ENCODE results near the gene CD79B. TPM values are rescaled to one million over a fixed set of nuclear protein-coding genes. Genes with fewer than 3 reads are reported as not detected.

CD79B gene
- total and polyA plus RNA-seq, 7 donors = 0.66 to 112 (median 1.4) TPM; not detected in 1

DNA sequence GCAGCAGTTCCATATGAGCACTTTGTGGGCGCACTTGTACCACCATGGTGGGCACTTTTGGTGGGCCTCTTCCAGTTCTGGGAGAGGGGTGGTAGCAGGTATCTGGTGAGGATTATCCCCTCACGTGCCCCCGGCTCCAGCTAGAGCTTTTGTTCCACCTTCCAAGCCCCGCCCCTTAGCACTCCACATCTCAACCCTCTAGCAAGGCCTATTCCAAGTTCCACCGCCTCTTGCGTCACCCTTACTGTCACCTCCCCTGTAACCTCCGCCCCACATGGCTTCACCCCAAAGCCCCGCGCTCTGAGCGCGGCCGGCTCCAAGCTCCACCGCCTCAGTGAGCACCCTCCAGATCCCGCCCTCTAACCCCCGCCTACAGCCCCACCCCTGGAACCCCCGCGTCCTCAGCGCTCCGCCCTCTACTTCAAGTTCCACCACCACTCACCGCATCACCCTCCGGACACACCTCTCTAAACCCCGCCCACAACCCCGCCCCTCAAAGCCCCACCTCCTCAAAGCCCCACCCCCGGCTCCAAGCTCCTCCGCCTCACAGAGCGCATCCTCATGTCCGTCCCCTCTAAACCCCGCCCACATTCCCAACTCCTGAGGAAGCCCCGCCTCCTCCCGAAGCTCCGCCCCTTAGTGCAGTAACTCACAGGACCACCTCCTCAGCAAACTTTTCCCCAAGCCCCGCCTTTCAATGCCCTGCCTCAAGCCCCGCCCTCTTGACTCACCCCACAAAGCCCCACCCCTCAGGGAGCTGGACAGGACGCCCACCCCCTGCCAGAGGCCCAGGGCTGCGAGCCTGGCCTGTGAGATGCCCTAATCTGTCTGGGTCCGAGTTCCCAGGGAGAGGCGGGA lies 29.5 kb upstream of the CD79B start:
- peaks cover 0 to 10% (median 2%) of the 10 kb centered on the region in 4 donors for H3K4me1 ChIP-seq
- 14 to 30% methylated on average over 37 of the region's 37 CpGs for WGBS, 2 donors
- intact Hi-C loops (cut with DNase I) = no loop called here
- DNase-seq = peak; percentile 86
- H3K9me3 ChIP-seq = no peaks in the 10 kb centered on the region
- TF ChIP-seq POLR2A (IDR thresholded peaks at IDR 0.05) = no peak
- TF ChIP-seq EP300 (IDR thresholded peaks at IDR 0.05) = no peak
- peaks cover 0 to 7% (median 0%) of the 10 kb centered on the region in 3 donors for H3K27me3 ChIP-seq
- no peaks in the 10 kb centered on the region for H3K36me3 ChIP-seq
- H3K4me3 ChIP-seq = peak overlapping the region in 2 of 4 donors; percentile 16 to 21
- H3K27ac ChIP-seq = peak overlapping the region in 1 of 4 donors; percentile 42

DNA sequence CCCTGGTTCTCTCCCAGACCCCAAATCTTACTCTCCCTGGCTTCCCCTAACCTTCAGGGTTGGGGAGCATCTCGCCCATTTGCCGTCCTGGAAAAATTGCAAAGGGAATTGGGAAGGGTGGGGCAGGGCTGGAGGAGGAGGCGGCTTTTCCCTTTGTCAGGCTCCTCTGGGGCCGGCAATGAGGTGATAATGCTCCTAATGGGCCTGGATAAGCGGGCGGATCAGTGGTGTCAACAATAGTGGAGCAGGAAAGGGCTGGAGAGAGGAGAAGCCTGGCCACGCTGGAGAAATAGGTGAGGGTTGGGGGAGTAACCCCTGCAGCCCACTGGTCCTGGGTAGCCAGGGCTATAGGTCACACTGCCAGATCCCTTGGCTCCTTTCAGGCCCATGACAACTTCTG lies 28.3 kb upstream of the CD79B start:
- 24 to 78% methylated on average over 7 of the region's 7 CpGs for WGBS, 2 donors
- intact Hi-C loops (cut with DNase I) = no loop called here
- peaks cover 0 to 10% (median 2%) of the 10 kb centered on the region in 4 donors for H3K4me1 ChIP-seq
- DNase-seq = no peak
- TF ChIP-seq, protein P1, sequence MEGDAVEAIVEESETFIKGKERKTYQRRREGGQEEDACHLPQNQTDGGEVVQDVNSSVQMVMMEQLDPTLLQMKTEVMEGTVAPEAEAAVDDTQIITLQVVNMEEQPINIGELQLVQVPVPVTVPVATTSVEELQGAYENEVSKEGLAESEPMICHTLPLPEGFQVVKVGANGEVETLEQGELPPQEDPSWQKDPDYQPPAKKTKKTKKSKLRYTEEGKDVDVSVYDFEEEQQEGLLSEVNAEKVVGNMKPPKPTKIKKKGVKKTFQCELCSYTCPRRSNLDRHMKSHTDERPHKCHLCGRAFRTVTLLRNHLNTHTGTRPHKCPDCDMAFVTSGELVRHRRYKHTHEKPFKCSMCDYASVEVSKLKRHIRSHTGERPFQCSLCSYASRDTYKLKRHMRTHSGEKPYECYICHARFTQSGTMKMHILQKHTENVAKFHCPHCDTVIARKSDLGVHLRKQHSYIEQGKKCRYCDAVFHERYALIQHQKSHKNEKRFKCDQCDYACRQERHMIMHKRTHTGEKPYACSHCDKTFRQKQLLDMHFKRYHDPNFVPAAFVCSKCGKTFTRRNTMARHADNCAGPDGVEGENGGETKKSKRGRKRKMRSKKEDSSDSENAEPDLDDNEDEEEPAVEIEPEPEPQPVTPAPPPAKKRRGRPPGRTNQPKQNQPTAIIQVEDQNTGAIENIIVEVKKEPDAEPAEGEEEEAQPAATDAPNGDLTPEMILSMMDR (IDR thresholded peaks at IDR 0.05) = no peak
- TF ChIP-seq POLR2AphosphoS5 (IDR thresholded peaks at IDR 0.05) = no peak
- TF ChIP-seq POLR2A (IDR thresholded peaks at IDR 0.05) = no peak
- TF ChIP-seq EP300 (IDR thresholded peaks at IDR 0.05) = no peak
- H3K9me3 ChIP-seq = no peaks in the 10 kb centered on the region
- no peaks in the 10 kb centered on the region for H3K36me3 ChIP-seq
- no peak overlapping the region for H3K4me3 ChIP-seq
- H3K27ac ChIP-seq = no peak overlapping the region
- peaks cover 0 to 7% (median 0%) of the 10 kb centered on the region in 3 donors for H3K27me3 ChIP-seq

DNA sequence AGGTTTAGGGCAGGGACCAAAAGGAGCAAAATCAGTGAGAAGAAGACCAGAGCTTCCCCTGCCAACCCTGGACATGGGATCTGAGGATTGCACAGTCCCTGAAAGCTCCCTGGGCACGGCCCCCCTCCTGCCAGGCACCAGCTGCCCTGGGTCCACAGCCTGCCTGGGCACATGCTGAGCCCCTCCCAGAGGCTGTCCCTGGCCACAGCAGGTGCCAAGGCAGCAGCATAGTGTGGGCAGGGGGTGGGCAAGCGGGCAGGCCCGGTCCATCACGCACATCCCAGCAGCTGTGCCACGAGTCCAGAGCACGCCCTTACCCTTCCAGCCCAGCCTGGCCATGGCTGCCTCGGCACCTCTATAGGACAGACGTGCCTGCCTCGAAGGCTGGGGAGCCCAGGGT lies 27.9 kb upstream of the CD79B start:
- Histone ChIP-seq H3K27ac (no peak overlapping the region), H3K36me3 (no peaks in the 10 kb centered on the region)
- 47 to 79% methylated on average over 9 of the region's 9 CpGs for WGBS, 2 donors

DNA sequence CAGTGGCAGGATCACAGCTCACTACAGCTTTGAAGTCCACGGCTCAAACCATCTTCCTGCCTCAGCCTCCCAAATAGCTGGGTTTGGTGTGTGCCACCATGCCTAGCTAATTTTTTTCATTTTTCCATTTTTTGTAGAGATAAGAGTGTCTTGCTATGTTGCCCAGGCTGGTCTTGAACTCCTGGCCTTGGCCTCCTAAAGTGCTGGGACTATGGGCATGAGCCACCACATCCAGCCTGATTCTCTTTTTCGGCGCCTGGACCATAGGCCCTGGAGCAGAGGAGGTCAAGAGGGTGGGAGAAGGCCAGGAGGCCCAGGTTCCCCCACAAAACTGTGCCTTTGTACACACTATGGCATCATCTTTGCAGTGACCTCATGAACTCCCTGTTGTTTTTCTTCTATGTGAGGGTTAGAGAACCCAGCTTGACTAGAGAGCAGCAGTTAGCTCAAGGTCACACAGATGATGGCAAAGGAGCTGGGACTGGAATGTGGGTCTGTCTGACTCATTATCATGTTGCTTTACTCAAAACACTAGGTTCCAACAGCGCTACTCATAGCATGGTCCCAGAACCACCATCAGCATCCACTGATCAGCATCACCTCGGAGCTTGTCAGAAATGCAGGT lies 24.3 kb upstream of the CD79B start:
- intact Hi-C loops (cut with DNase I) = loop anchor here (5.0 kb wide), 1 partner anchor 36 kb away; no protein-coding TSS in a partner anchor
- no peaks in the 10 kb centered on the region for H3K36me3 ChIP-seq
- 94 to 97% methylated on average over 5 of the region's 5 CpGs for WGBS, 2 donors
- DNase-seq = no peak
- peaks cover 0 to 7% (median 0%) of the 10 kb centered on the region in 3 donors for H3K27me3 ChIP-seq
- TF ChIP-seq POLR2AphosphoS5 (IDR thresholded peaks at IDR 0.05) (no peak), EP300 (IDR thresholded peaks at IDR 0.05) (no peak)
- TF ChIP-seq, protein P1 (IDR thresholded peaks at IDR 0.05) = no peak
- H3K27ac ChIP-seq = no peak overlapping the region
- no peak overlapping the region for H3K4me3 ChIP-seq
- H3K4me1 ChIP-seq = peaks cover 0 to 4% (median under 1%) of the 10 kb centered on the region in 4 donors
- no peaks in the 10 kb centered on the region for H3K9me3 ChIP-seq

More for the DNA sequence above, 27.9 kb upstream of the CD79B start:
- intact Hi-C loops (cut with DNase I) = no loop called here
- TF ChIP-seq, protein P1 (IDR thresholded peaks at IDR 0.05) = no peak
- H3K27me3 ChIP-seq = peaks cover 0 to 7% (median 0%) of the 10 kb centered on the region in 3 donors
- no peaks in the 10 kb centered on the region for H3K9me3 ChIP-seq
- H3K4me1 ChIP-seq = peaks cover 0 to 10% (median 2%) of the 10 kb centered on the region in 4 donors
- no peak overlapping the region for H3K4me3 ChIP-seq
- DNase-seq = no peak

DNA sequence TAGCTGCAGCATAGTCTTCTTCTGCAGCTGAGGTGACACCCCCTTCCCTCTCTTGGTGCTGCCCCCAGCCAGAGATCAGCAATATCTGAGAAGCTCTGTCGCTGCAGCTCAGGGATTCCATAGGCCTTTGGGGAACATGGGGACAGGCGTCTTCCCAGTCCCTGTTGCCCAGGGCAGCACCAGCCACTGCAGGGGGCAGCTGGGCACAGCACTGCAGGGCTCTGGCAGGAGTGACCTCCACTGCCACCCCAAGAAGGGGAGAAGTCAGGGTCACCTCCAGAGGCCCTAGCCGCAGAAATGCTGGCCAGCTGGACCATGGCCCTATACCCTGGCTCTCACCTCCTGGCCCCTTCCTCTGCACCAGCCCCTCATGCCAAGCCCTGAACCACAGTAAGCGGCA lies 23.7 kb upstream of the CD79B start:
- DNase-seq = no peak
- intact Hi-C loops (cut with DNase I) = loop anchor here (5.0 kb wide), 1 partner anchor 37 kb away; no protein-coding TSS in a partner anchor
- Histone ChIP-seq H3K9me3 (no peaks in the 10 kb centered on the region), H3K4me1 (no peaks in the 10 kb centered on the region), H3K36me3 (no peaks in the 10 kb centered on the region), H3K27ac (no peak overlapping the region), H3K27me3 (peaks cover 0 to 7% (median 0%) of the 10 kb centered on the region in 3 donors), H3K4me3 (no peak overlapping the region)
- TF ChIP-seq, protein P1 (IDR thresholded peaks at IDR 0.05) = no peak
- TF ChIP-seq EP300 (IDR thresholded peaks at IDR 0.05) (no peak), POLR2AphosphoS5 (IDR thresholded peaks at IDR 0.05) (no peak), POLR2A (IDR thresholded peaks at IDR 0.05) (no peak)
- WGBS, 2 donors = 89 to 91% methylated on average over 4 of the region's 4 CpGs

Data from sigmoid colon (tissue), 7 donors.